ENCODE data around the gene CHST5.
"Not testable (repeated sequence)": the region's sequence is repeated elsewhere in the genome, so short reads cannot be mapped to it uniquely, and the experiment has no call there.

The CHST5 gene

GRCh38 chr16:75548456-75548855 is 12.5 kb upstream of the CHST5 start:
- not testable (repeated sequence) for H3K9ac ChIP-seq (ENCODE audit: low read length); H3K27ac ChIP-seq (ENCODE audit: low read length); H3K4me1 ChIP-seq (ENCODE audit: control insufficient read depth, low read depth, low read length); H3K27me3 ChIP-seq (ENCODE audit: control insufficient read depth, insufficient read depth, low read length); H3K9me3 ChIP-seq (ENCODE audit: control insufficient read depth, low read depth, low read length); H3K4me3 ChIP-seq (ENCODE audit: low read length); H3K36me3 ChIP-seq (ENCODE audit: control insufficient read depth, low read depth, low read length)

GRCh38 chr16:75546293-75546692 is 10.4 kb upstream of the CHST5 start:
- Histone ChIP-seq H3K4me1 (ENCODE audit: control insufficient read depth, low read depth, low read length) (no peaks in the 10 kb centered on the region), H3K36me3 (ENCODE audit: control insufficient read depth, low read depth, low read length) (no peaks in the 10 kb centered on the region), H3K27ac (ENCODE audit: low read length) (no peak overlapping the region), H3K27me3 (ENCODE audit: control insufficient read depth, insufficient read depth, low read length) (no peaks in the 10 kb centered on the region), H3K9me3 (ENCODE audit: control insufficient read depth, low read depth, low read length) (no peaks in the 10 kb centered on the region), H3K9ac (ENCODE audit: low read length) (no peak overlapping the region), H3K4me3 (ENCODE audit: low read length) (no peak overlapping the region)

GRCh38 chr16:75545879-75546278 is 10.0 kb upstream of the CHST5 start:
- not testable (repeated sequence) for H3K36me3 ChIP-seq (ENCODE audit: control insufficient read depth, low read depth, low read length); H3K4me3 ChIP-seq (ENCODE audit: low read length); H3K9me3 ChIP-seq (ENCODE audit: control insufficient read depth, low read depth, low read length); H3K9ac ChIP-seq (ENCODE audit: low read length); H3K27me3 ChIP-seq (ENCODE audit: control insufficient read depth, insufficient read depth, low read length); H3K27ac ChIP-seq (ENCODE audit: low read length); H3K4me1 ChIP-seq (ENCODE audit: control insufficient read depth, low read depth, low read length)

- H3K9me3 ChIP-seq (ENCODE audit: control insufficient read depth, low read depth, low read length); H3K27me3 ChIP-seq (ENCODE audit: control insufficient read depth, insufficient read depth, low read length): not testable (repeated sequence)
Measured at GRCh38 chr16:75542462-75542861, 6.6 kb upstream of the CHST5 start.

GRCh38 chr16:75541236-75541635 is 5.3 kb upstream of the CHST5 start:
- H3K4me1 ChIP-seq (ENCODE audit: control insufficient read depth, low read depth, low read length), result no peaks in the 10 kb centered on the region

More at GRCh38 chr16:75542462-75542861, 6.6 kb upstream of the CHST5 start:
- not testable (repeated sequence) for H3K4me3 ChIP-seq (ENCODE audit: low read length); H3K9ac ChIP-seq (ENCODE audit: low read length); H3K4me1 ChIP-seq (ENCODE audit: control insufficient read depth, low read depth, low read length); H3K27ac ChIP-seq (ENCODE audit: low read length); H3K36me3 ChIP-seq (ENCODE audit: control insufficient read depth, low read depth, low read length)

GRCh38 chr16:75538882-75539565 is 3.1 kb upstream of the CHST5 start:
- H3K27ac ChIP-seq (ENCODE audit: low read length); H3K36me3 ChIP-seq (ENCODE audit: control insufficient read depth, low read depth, low read length); H3K9me3 ChIP-seq (ENCODE audit: control insufficient read depth, low read depth, low read length); H3K9ac ChIP-seq (ENCODE audit: low read length); H3K27me3 ChIP-seq (ENCODE audit: control insufficient read depth, insufficient read depth, low read length); H3K4me1 ChIP-seq (ENCODE audit: control insufficient read depth, low read depth, low read length); H3K4me3 ChIP-seq (ENCODE audit: low read length): not testable (repeated sequence)

More at GRCh38 chr16:75541236-75541635, 5.3 kb upstream of the CHST5 start:
- no peaks in the 10 kb centered on the region for H3K27me3 ChIP-seq (ENCODE audit: control insufficient read depth, insufficient read depth, low read length)
- H3K27ac ChIP-seq (ENCODE audit: low read length), result no peak overlapping the region
- H3K9ac ChIP-seq (ENCODE audit: low read length), result no peak overlapping the region
- no peaks in the 10 kb centered on the region for H3K36me3 ChIP-seq (ENCODE audit: control insufficient read depth, low read depth, low read length)
- no peak overlapping the region for H3K4me3 ChIP-seq (ENCODE audit: low read length)
- H3K9me3 ChIP-seq (ENCODE audit: control insufficient read depth, low read depth, low read length), result no peaks in the 10 kb centered on the region

- Histone ChIP-seq H3K4me3 (ENCODE audit: low read length) (no peak overlapping the region), H3K4me1 (ENCODE audit: control insufficient read depth, low read depth, low read length) (no peaks in the 10 kb centered on the region), H3K9ac (ENCODE audit: low read length) (no peak overlapping the region), H3K27ac (ENCODE audit: low read length) (no peak overlapping the region), H3K27me3 (ENCODE audit: control insufficient read depth, insufficient read depth, low read length) (no peaks in the 10 kb centered on the region), H3K36me3 (ENCODE audit: control insufficient read depth, low read depth, low read length) (no peaks in the 10 kb centered on the region), H3K9me3 (ENCODE audit: control insufficient read depth, low read depth, low read length) (no peaks in the 10 kb centered on the region)
Measured at GRCh38 chr16:75537776-75538175, 1.9 kb upstream of the CHST5 start.

- Histone ChIP-seq H3K4me1 (ENCODE audit: control insufficient read depth, low read depth, low read length) (no peaks in the 10 kb centered on the region), H3K27ac (ENCODE audit: low read length) (no peak overlapping the region), H3K4me3 (ENCODE audit: low read length) (no peak overlapping the region), H3K9ac (ENCODE audit: low read length) (no peak overlapping the region), H3K27me3 (ENCODE audit: control insufficient read depth, insufficient read depth, low read length) (no peaks in the 10 kb centered on the region), H3K36me3 (ENCODE audit: control insufficient read depth, low read depth, low read length) (no peaks in the 10 kb centered on the region), H3K9me3 (ENCODE audit: control insufficient read depth, low read depth, low read length) (no peaks in the 10 kb centered on the region)
Measured at GRCh38 chr16:75535211-75535843, 581 bp downstream of the CHST5 start.

GRCh38 chr16:75534560-75535205 is 1.2 kb downstream of the CHST5 start:
- no peaks in the 10 kb centered on the region for H3K9me3 ChIP-seq (ENCODE audit: control insufficient read depth, low read depth, low read length)
- H3K36me3 ChIP-seq (ENCODE audit: control insufficient read depth, low read depth, low read length), result no peaks in the 10 kb centered on the region
- H3K4me1 ChIP-seq (ENCODE audit: control insufficient read depth, low read depth, low read length), result no peaks in the 10 kb centered on the region
- no peak overlapping the region for H3K4me3 ChIP-seq (ENCODE audit: low read length)
- H3K9ac ChIP-seq (ENCODE audit: low read length), result no peak overlapping the region
- no peak overlapping the region for H3K27ac ChIP-seq (ENCODE audit: low read length)
- H3K27me3 ChIP-seq (ENCODE audit: control insufficient read depth, insufficient read depth, low read length), result no peaks in the 10 kb centered on the region

- H3K27ac ChIP-seq (ENCODE audit: low read length), result no peak overlapping the region
- H3K4me3 ChIP-seq (ENCODE audit: low read length), result no peak overlapping the region
- no peak overlapping the region for H3K9ac ChIP-seq (ENCODE audit: low read length)
- no peaks in the 10 kb centered on the region for H3K4me1 ChIP-seq (ENCODE audit: control insufficient read depth, low read depth, low read length)
- H3K9me3 ChIP-seq (ENCODE audit: control insufficient read depth, low read depth, low read length), result no peaks in the 10 kb centered on the region
- no peaks in the 10 kb centered on the region for H3K27me3 ChIP-seq (ENCODE audit: control insufficient read depth, insufficient read depth, low read length)
- H3K36me3 ChIP-seq (ENCODE audit: control insufficient read depth, low read depth, low read length), result no peaks in the 10 kb centered on the region
Measured at GRCh38 chr16:75532791-75533190, 3.1 kb downstream of the CHST5 start.

- Histone ChIP-seq H3K36me3 (ENCODE audit: control insufficient read depth, low read depth, low read length) (no peaks in the 10 kb centered on the region), H3K9me3 (ENCODE audit: control insufficient read depth, low read depth, low read length) (no peaks in the 10 kb centered on the region), H3K27me3 (ENCODE audit: control insufficient read depth, insufficient read depth, low read length) (no peaks in the 10 kb centered on the region), H3K4me3 (ENCODE audit: low read length) (no peak overlapping the region), H3K9ac (ENCODE audit: low read length) (no peak overlapping the region), H3K4me1 (ENCODE audit: control insufficient read depth, low read depth, low read length) (no peaks in the 10 kb centered on the region), H3K27ac (ENCODE audit: low read length) (no peak overlapping the region)
Measured at GRCh38 chr16:75532142-75532765, 3.7 kb downstream of the CHST5 start.

All from iPS-18a (cell line).